ENCODE data around the gene ZNF619. TPM values are rescaled to one million over a fixed set of nuclear protein-coding genes. Genes with fewer than 3 reads are reported as not detected.
A peak's percentile ranks its signal among the peaks of the same experiment; 100 is the strongest.

The ZNF619 gene
- total and polyA plus RNA-seq, 9 of the 15 experiments (the other 6 are each of a cell fraction or from before 2014, with no cell fraction given): 1.3 to 9.1 (median 6.3) TPM

DNA sequence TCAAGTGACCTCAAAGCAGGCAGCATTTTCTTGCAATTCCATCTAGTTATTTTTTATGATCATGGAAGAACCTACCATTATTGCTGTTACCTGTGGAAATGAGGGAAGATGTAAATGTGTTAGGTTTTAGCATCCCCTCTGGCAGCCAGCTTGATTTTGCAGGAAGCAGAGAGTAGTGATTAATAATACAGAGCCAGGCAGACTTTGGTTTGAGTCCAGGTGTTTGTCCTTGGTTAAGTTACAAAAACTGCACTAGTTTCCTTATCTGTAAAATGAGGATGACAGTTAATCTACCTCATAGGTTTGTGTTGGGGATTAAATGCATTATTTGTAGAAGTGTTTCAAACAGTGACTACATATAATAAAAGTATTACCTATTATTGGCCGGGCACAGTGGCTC, 41.1 kb downstream of the ZNF619 start:
- no peak for TF ChIP-seq ZNF354B (CRISPR knock-in tag; IDR thresholded peaks at IDR 0.05)
- TF ChIP-seq SUPT5H (IDR thresholded peaks at IDR 0.05): no peak
- TF ChIP-seq ZNF830 (CRISPR knock-in tag; IDR thresholded peaks at IDR 0.05): no peak
- no peak for TF ChIP-seq RBFOX2 (IDR thresholded peaks at IDR 0.05; ENCODE audit: low read depth, low read length)
- TF ChIP-seq, protein P1, sequence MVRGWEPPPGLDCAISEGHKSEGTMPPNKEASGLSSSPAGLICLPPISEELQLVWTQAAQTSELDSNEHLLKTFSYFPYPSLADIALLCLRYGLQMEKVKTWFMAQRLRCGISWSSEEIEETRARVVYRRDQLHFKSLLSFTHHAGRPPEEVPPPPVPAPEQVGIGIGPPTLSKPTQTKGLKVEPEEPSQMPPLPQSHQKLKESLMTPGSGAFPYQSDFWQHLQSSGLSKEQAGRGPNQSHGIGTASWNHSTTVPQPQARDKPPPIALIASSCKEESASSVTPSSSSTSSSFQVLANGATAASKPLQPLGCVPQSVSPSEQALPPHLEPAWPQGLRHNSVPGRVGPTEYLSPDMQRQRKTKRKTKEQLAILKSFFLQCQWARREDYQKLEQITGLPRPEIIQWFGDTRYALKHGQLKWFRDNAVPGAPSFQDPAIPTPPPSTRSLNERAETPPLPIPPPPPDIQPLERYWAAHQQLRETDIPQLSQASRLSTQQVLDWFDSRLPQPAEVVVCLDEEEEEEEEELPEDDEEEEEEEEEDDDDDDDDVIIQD (CRISPR knock-in tag; IDR thresholded peaks at IDR 0.05): no peak
- TF ChIP-seq CAMTA2 (CRISPR knock-in tag; conservative IDR thresholded peaks at IDR 0.05): no peak
- H3K4me1 ChIP-seq (replicated peaks in 1 of 2; ENCODE audit: control insufficient read depth in 2 of 2, insufficient read depth in 2 of 2, low read length in 2 of 2): no peaks in the 10 kb centered on the region
- H3K79me2 ChIP-seq (ENCODE audit: control insufficient read depth, insufficient read depth, low read length): no peaks in the 10 kb centered on the region
- POLR2A ChIA-PET: no interaction called here
- 6% methylated on average over 1 of the region's 1 CpG for WGBS (ENCODE audit: insufficient coverage, low coverage, missing lambda C conversion rate)
- H2AFZ ChIP-seq (ENCODE audit: low read depth, low read length): no peak overlapping the region
- no peak overlapping the region for H3K27ac ChIP-seq (ENCODE audit: extremely low read depth, low read depth, low read length)
- CTCF ChIA-PET (ENCODE audit: low intra/inter-chr PET ratio): no interaction called here
- in situ Hi-C loops (cut with MboI): no loop called here
- FAIRE-seq: no peak
- no TSS peak for BruUV-seq (replicated peaks)
- no peak overlapping the region for H3K4me3 ChIP-seq
- H3K27me3 ChIP-seq (ENCODE audit: control insufficient read depth in 2 of 2, insufficient read depth in 2 of 2, low read length in 2 of 2): no peaks in the 10 kb centered on the region
- intact Hi-C loops (cut with micrococcal nuclease): no loop called here
- no peak for DNase-seq (ENCODE audit: extremely low read depth in 1 of 4, low spot score in 3 of 4)
- no peak overlapping the region for H3K4me2 ChIP-seq (ENCODE audit: insufficient read depth, low read length)
- ATAC-seq: no peak
- no peaks in the 10 kb centered on the region for H3K9me3 ChIP-seq (replicated peaks; ENCODE audit: control insufficient read depth, insufficient read depth, low read depth, low read length)
- no peak overlapping the region for H3K9ac ChIP-seq (ENCODE audit: insufficient read depth in 1 of 2, low read depth in 2 of 2, low read length in 2 of 2)
- no peaks in the 10 kb centered on the region for H3K9me1 ChIP-seq (ENCODE audit: control insufficient read depth, insufficient read depth, low read length)
- H3K36me3 ChIP-seq (ENCODE audit: control insufficient read depth, insufficient read depth, low read length): no peaks in the 10 kb centered on the region; the same call in 2 of the 3 replicates
- H4K20me1 ChIP-seq (replicated peaks; ENCODE audit: control insufficient read depth, insufficient read depth, low read length): no peaks in the 10 kb centered on the region

DNA sequence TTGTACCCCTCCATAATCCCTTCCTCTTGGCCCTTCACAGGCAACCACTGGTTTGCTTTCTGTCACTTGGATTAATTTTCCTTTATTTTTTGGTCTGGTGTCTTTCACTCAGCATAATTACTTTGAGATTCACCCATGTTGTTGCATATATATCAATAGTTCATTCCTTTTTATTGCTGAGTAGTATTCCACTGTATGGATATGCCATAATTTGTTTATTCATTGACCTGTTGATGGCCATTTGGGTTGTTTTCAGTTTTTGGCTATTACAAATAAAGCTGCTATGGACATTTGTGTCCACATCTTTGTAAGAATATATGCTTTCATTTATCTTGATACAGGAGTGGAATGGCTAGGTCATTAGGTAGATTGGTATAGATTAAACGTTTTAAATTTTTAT, 41.9 kb downstream of the ZNF619 start:
- H2AFZ ChIP-seq (ENCODE audit: low read depth, low read length): no peak overlapping the region
- no peaks in the 10 kb centered on the region for H3K9me1 ChIP-seq (ENCODE audit: control insufficient read depth, insufficient read depth, low read length)
- H3K27me3 ChIP-seq (ENCODE audit: control insufficient read depth in 2 of 2, insufficient read depth in 2 of 2, low read length in 2 of 2): no peaks in the 10 kb centered on the region
- H3K9me3 ChIP-seq (replicated peaks; ENCODE audit: control insufficient read depth, insufficient read depth, low read depth, low read length): no peaks in the 10 kb centered on the region
- CTCF ChIA-PET (ENCODE audit: low intra/inter-chr PET ratio): no interaction called here
- in situ Hi-C loops (cut with MboI): no loop called here
- no peaks in the 10 kb centered on the region; the same call in 2 of the 3 replicates for H3K36me3 ChIP-seq (ENCODE audit: control insufficient read depth, insufficient read depth, low read length)
- TF ChIP-seq ZNF146 (CRISPR knock-in tag; IDR thresholded peaks at IDR 0.05; ENCODE audit: unreplicated experiment) (peak; percentile 47), MYNN (IDR thresholded peaks at IDR 0.05) (no peak), MYNN (CRISPR knock-in tag; IDR thresholded peaks at IDR 0.05) (no peak), RBM25 (IDR thresholded peaks at IDR 0.05; ENCODE audit: low read depth, low read length, severe bottlenecking) (peak; percentile 16), IFI16 (CRISPR knock-in tag; IDR thresholded peaks at IDR 0.05) (no peak)
- TF ChIP-seq, protein P2, sequence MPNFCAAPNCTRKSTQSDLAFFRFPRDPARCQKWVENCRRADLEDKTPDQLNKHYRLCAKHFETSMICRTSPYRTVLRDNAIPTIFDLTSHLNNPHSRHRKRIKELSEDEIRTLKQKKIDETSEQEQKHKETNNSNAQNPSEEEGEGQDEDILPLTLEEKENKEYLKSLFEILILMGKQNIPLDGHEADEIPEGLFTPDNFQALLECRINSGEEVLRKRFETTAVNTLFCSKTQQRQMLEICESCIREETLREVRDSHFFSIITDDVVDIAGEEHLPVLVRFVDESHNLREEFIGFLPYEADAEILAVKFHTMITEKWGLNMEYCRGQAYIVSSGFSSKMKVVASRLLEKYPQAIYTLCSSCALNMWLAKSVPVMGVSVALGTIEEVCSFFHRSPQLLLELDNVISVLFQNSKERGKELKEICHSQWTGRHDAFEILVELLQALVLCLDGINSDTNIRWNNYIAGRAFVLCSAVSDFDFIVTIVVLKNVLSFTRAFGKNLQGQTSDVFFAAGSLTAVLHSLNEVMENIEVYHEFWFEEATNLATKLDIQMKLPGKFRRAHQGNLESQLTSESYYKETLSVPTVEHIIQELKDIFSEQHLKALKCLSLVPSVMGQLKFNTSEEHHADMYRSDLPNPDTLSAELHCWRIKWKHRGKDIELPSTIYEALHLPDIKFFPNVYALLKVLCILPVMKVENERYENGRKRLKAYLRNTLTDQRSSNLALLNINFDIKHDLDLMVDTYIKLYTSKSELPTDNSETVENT (CRISPR knock-in tag; IDR thresholded peaks at IDR 0.05): no peak
- BruUV-seq (replicated peaks): no TSS peak
- DNase-seq (ENCODE audit: extremely low read depth in 1 of 4, low spot score in 3 of 4) (no peak), FAIRE-seq (no peak), ATAC-seq (no peak)
- no peak overlapping the region for H3K27ac ChIP-seq (ENCODE audit: extremely low read depth, low read depth, low read length)
- WGBS (ENCODE audit: insufficient coverage, low coverage, missing lambda C conversion rate): 13% methylated on average over 1 of the region's 1 CpG
- POLR2A ChIA-PET: no interaction called here
- no peak overlapping the region for H3K4me3 ChIP-seq
- H3K79me2 ChIP-seq (ENCODE audit: control insufficient read depth, insufficient read depth, low read length): no peaks in the 10 kb centered on the region
- peaks cover 0 to 1% of the 10 kb centered on the region in 2 experiments; a peak in 1 of 5 replicates for H3K4me1 ChIP-seq (replicated peaks in 1 of 2; ENCODE audit: control insufficient read depth in 2 of 2, insufficient read depth in 2 of 2, low read length in 2 of 2)
- no peaks in the 10 kb centered on the region for H4K20me1 ChIP-seq (replicated peaks; ENCODE audit: control insufficient read depth, insufficient read depth, low read length)
- no peak overlapping the region for H3K9ac ChIP-seq (ENCODE audit: insufficient read depth in 1 of 2, low read depth in 2 of 2, low read length in 2 of 2)
- intact Hi-C loops (cut with micrococcal nuclease): no loop called here
- no peak overlapping the region for H3K4me2 ChIP-seq (ENCODE audit: insufficient read depth, low read length)

All from K562 (cell line).